Stomach (tissue), 4 donors: Measurements from ENCODE around the gene BID.

ENCODE experiments used
- CTCF ChIP-seq, 7 experiments: fragments of 450-650 bp in 4 of 7; fragments of 200-600 bp in 3 of 7; sonication (generic) in 3 of 7; IDR thresholded peaks; one replicate each; pipeline ENCODE4 v1.5.1; 2016 to 2019; ENCODE audit warnings: antibody characterized with exemption in 7 of 7, control low read depth in 2 of 7, mild to moderate bottlenecking in 1 of 7
- EP300 ChIP-seq: sonication (generic); formaldehyde crosslinking; IDR thresholded peaks from one replicate; pipeline ENCODE4 v1.6.1; 2017; ENCODE audit warnings: antibody characterized with exemption
- POLR2A ChIP-seq, 4 donors: fragments of 450-650 bp; IDR thresholded peaks; one replicate each; pipeline ENCODE4 v1.6.1; 2016; ENCODE audit warnings: antibody characterized with exemption in 4 of 4, control low read depth in 2 of 4, mild to moderate bottlenecking in 1 of 4, moderate library complexity in 1 of 4
- POLR2AphosphoS5 ChIP-seq, 3 donors: sonication (generic); formaldehyde crosslinking; IDR thresholded peaks; one replicate each; pipeline ENCODE4 v1.6.1; 2016; ENCODE audit warnings: antibody characterized with exemption in 3 of 3

DNA sequence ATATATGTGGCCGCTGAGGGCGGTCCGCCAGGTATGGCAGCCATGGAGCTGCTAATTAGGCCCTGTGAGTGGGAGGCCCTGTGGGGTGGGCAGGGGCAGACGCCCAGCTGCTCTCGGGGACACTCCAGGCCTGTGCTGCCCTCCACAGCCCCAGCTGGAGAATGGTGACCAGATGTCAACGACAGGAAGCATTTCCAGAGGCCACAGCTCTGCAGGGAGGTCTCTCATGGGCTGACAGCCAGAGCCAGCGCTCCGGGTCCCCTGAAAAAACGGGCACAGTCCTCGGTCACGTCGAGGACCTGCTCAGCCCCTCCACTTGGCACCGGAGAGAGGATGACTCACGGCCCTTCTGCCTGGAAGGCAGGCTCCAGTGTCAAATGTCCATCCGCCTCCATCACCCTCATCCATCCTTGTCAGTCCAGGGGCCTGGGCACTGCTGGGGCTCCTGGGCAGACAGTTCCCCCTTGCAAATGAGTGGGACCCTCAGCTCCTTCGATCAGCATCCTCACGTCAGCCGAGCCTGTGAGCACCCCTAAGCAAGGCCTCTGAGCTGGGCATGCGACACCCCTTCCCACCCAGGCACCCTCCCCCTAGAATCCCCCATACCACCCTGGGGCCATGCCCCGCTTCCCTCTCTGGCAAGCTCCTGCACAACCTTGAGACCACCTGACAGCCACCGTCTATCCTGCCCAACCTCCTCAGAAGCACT lies 1.9 kb downstream of the BID start:
- TF ChIP-seq CTCF (IDR thresholded peaks at IDR 0.05): no peak
- TF ChIP-seq POLR2AphosphoS5 (IDR thresholded peaks at IDR 0.05): no peak
- no peak for TF ChIP-seq POLR2A (IDR thresholded peaks at IDR 0.05)
- TF ChIP-seq EP300: no peak
